GM12801 (cell line): Measurements from ENCODE around the gene PCA3.

Experiments used
- CTCF ChIP-seq: IDR thresholded peaks from one replicate; pipeline ENCODE4 v1.5.1; 2011; ENCODE audit warnings: control low read depth; ENCODE audit not compliant: insufficient read length; ENCODE audit errors: extremely low read depth

The PCA3 gene

GRCh38 chr9:76785501-76785900 is 21.3 kb downstream of the PCA3 start:
- no peak for TF ChIP-seq CTCF

GRCh38 chr9:76787677-76788076 is 23.4 kb downstream of the PCA3 start:
- no peak for TF ChIP-seq CTCF

- TF ChIP-seq CTCF = no peak
These were observed 25.6 kb downstream of the PCA3 start for GRCh38 chr9:76789840-76790239.

- TF ChIP-seq CTCF = no peak
These were observed 29.7 kb downstream of the PCA3 start for GRCh38 chr9:76793784-76794431.

GRCh38 chr9:76796296-76796695 is 32.1 kb downstream of the PCA3 start:
- TF ChIP-seq CTCF = no peak

GRCh38 chr9:76798527-76798926 is 34.3 kb downstream of the PCA3 start:
- no peak for TF ChIP-seq CTCF

- TF ChIP-seq CTCF = no peak
These were observed 35.2 kb downstream of the PCA3 start for GRCh38 chr9:76799473-76799872.
